ENCODE data around the gene ZC3H10. TPM values are rescaled to one million over a fixed set of nuclear protein-coding genes. Genes with fewer than 3 reads are reported as not detected.

ZC3H10 gene
- total and polyA plus RNA-seq, 2 of the 13 experiments (the other 11 are each of a cell fraction or from before 2014, with no cell fraction given), result 0.70 to 2.3 TPM

DNA sequence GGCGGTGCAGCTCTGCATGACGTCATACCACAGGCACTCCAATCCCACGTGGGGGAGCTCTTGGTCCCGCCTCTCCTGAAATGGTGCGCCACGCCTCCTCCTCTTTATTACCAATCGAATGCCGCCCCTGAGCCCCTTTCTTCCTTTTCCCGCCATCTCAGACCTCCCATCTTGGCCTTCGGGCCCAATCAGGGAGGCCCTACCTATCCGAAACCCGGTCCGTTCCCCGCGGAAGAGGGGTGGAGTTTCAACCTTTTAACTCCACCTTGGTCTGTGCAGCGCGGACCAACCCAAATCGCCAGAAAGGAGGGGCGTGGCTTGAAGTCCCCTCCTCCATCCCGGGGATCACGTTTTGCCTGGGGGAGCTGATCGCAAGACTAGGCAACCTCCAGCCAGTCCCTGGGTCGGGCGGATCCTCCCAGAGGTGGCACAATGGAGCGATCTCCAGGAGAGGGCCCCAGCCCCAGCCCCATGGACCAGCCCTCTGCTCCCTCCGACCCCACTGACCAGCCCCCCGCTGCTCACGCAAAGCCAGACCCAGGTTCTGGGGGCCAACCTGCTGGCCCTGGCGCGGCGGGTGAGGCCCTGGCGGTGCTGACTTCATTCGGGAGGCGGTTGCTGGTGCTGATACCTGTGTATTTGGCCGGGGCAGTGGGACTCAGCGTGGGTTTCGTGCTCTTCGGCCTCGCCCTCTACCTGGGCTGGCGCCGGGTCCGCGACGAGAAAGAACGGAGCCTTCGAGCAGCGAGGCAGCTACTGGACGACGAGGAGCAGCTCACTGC lies 10.0 kb downstream of the ZC3H10 start, which contains the start of gene ESYT1 (continued):
- TF ChIP-seq, protein P1, sequence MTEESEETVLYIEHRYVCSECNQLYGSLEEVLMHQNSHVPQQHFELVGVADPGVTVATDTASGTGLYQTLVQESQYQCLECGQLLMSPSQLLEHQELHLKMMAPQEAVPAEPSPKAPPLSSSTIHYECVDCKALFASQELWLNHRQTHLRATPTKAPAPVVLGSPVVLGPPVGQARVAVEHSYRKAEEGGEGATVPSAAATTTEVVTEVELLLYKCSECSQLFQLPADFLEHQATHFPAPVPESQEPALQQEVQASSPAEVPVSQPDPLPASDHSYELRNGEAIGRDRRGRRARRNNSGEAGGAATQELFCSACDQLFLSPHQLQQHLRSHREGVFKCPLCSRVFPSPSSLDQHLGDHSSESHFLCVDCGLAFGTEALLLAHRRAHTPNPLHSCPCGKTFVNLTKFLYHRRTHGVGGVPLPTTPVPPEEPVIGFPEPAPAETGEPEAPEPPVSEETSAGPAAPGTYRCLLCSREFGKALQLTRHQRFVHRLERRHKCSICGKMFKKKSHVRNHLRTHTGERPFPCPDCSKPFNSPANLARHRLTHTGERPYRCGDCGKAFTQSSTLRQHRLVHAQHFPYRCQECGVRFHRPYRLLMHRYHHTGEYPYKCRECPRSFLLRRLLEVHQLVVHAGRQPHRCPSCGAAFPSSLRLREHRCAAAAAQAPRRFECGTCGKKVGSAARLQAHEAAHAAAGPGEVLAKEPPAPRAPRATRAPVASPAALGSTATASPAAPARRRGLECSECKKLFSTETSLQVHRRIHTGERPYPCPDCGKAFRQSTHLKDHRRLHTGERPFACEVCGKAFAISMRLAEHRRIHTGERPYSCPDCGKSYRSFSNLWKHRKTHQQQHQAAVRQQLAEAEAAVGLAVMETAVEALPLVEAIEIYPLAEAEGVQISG (CRISPR knock-in tag; IDR thresholded peaks at IDR 0.05), result peak; percentile 57; the same call in 1 of the 2 replicates
- TF ChIP-seq ZNF124 (CRISPR knock-in tag; IDR thresholded peaks at IDR 0.05), result peak; percentile 25; the same call in 1 of the 2 replicates
- peak; percentile 40; the same call in 1 of the 2 replicates for TF ChIP-seq GZF1 (CRISPR knock-in tag; IDR thresholded peaks at IDR 0.05)
- TF ChIP-seq ZFX (CRISPR knock-in tag; IDR thresholded peaks at IDR 0.05; ENCODE audit: low read depth), result peak; percentile 88
- peak; percentile 52 for TF ChIP-seq DMAP1 (CRISPR knock-in tag; IDR thresholded peaks at IDR 0.05)
- TF ChIP-seq, protein P2, sequence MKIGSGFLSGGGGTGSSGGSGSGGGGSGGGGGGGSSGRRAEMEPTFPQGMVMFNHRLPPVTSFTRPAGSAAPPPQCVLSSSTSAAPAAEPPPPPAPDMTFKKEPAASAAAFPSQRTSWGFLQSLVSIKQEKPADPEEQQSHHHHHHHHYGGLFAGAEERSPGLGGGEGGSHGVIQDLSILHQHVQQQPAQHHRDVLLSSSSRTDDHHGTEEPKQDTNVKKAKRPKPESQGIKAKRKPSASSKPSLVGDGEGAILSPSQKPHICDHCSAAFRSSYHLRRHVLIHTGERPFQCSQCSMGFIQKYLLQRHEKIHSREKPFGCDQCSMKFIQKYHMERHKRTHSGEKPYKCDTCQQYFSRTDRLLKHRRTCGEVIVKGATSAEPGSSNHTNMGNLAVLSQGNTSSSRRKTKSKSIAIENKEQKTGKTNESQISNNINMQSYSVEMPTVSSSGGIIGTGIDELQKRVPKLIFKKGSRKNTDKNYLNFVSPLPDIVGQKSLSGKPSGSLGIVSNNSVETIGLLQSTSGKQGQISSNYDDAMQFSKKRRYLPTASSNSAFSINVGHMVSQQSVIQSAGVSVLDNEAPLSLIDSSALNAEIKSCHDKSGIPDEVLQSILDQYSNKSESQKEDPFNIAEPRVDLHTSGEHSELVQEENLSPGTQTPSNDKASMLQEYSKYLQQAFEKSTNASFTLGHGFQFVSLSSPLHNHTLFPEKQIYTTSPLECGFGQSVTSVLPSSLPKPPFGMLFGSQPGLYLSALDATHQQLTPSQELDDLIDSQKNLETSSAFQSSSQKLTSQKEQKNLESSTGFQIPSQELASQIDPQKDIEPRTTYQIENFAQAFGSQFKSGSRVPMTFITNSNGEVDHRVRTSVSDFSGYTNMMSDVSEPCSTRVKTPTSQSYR (CRISPR knock-in tag; IDR thresholded peaks at IDR 0.05; ENCODE audit: borderline replicate concordance), result peak; percentile 43; the same call in 1 of the 2 replicates
- 0 out of 2 replicates have a peak, but pooled peaks have one; percentile 73 for TF ChIP-seq BRD4 (CRISPR knock-in tag; IDR thresholded peaks at IDR 0.05)
- 0 out of 2 replicates have a peak, but pooled peaks have one; percentile 37 for TF ChIP-seq MXD3 (CRISPR knock-in tag; IDR thresholded peaks at IDR 0.05)
- TF ChIP-seq KDM2A (CRISPR knock-in tag; IDR thresholded peaks at IDR 0.05; ENCODE audit: borderline replicate concordance, low read depth), result peak; percentile 72
- TF ChIP-seq ATF7 (IDR thresholded peaks at IDR 0.05), result peak; percentile 100
- TF ChIP-seq ATF7 (CRISPR knock-in tag; IDR thresholded peaks at IDR 0.05), result peak; percentile 96
- peak; percentile 30; the same call in 1 of the 2 replicates for TF ChIP-seq MTA1 (CRISPR knock-in tag; IDR thresholded peaks at IDR 0.05; ENCODE audit: borderline replicate concordance)
- no peak for TF ChIP-seq FOXJ3 (CRISPR knock-in tag; IDR thresholded peaks at IDR 0.05; ENCODE audit: borderline replicate concordance)
- TF ChIP-seq ISL2 (CRISPR knock-in tag; IDR thresholded peaks at IDR 0.05), result peak; percentile 46
- peak; percentile 29 for TF ChIP-seq RARA (CRISPR knock-in tag; IDR thresholded peaks at IDR 0.05)
- peak; percentile 56 for TF ChIP-seq MAX (IDR thresholded peaks at IDR 0.05)
- TF ChIP-seq, protein P3, sequence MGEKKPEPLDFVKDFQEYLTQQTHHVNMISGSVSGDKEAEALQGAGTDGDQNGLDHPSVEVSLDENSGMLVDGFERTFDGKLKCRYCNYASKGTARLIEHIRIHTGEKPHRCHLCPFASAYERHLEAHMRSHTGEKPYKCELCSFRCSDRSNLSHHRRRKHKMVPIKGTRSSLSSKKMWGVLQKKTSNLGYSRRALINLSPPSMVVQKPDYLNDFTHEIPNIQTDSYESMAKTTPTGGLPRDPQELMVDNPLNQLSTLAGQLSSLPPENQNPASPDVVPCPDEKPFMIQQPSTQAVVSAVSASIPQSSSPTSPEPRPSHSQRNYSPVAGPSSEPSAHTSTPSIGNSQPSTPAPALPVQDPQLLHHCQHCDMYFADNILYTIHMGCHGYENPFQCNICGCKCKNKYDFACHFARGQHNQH (CRISPR knock-in tag; IDR thresholded peaks at IDR 0.05), result peak; percentile 59; the same call in 1 of the 2 replicates
- TF ChIP-seq JUN (CRISPR knock-in tag; IDR thresholded peaks at IDR 0.05), result peak; percentile 75
- TF ChIP-seq ZBTB8A (CRISPR knock-in tag; IDR thresholded peaks at IDR 0.05; ENCODE audit: borderline replicate concordance, low read depth), result no peak

All from HepG2 (cell line).